PC-3 (cell line): ENCODE measurements around the gene PPFIA1.

Experiments
- CTCF ChIP-seq: fragments of 300-600 bp; sonication (generic); conservative IDR thresholded peaks from 2 replicates; pipeline ENCODE4 v1.5.1; 2017; ENCODE audit warnings: antibody characterized with exemption, low read depth, mild to moderate bottlenecking, low read length
- EZH2 ChIP-seq: fragments of 300-600 bp; sonication (generic); IDR thresholded peaks from one replicate; pipeline ENCODE4 v1.6.1; 2017; ENCODE audit warnings: antibody characterized with exemption, mild to moderate bottlenecking, low read length; ENCODE audit not compliant: unreplicated experiment
- EZH2phosphoT487 ChIP-seq: fragments of 300-600 bp; sonication (generic); IDR thresholded peaks from 2 replicates; pipeline ENCODE4 v1.6.1; 2018; ENCODE audit warnings: mild to moderate bottlenecking, antibody characterized with exemption, low read length, borderline replicate concordance

GRCh38 chr11:70394211-70394950 lies 123.9 kb downstream of the PPFIA1 start:
- no peak for TF ChIP-seq CTCF
- TF ChIP-seq EZH2, result no peak
- no peak for TF ChIP-seq EZH2phosphoT487
